ENCODE measurements around the gene NPIPB2.
"Not testable (repeated sequence)": the region's sequence is repeated elsewhere in the genome, so short reads cannot be mapped to it uniquely, and the experiment has no call there.

NPIPB2 gene

GRCh38 chr16:11941945-11942344, at the start of gene NPIPB2:
NPIPB2 (minus strand) TSS chr16:11942045; CDS start chr16:11942045, 0 bp downstream.
- DNase-seq (ENCODE audit: low read depth in 2 of 2), result not testable (repeated sequence)

GRCh38 chr16:11990702-11991390, 49.0 kb upstream of the NPIPB2 start:
- no peak for DNase-seq (ENCODE audit: low read depth in 2 of 2)

GRCh38 chr16:11988258-11988978, 46.6 kb upstream of the NPIPB2 start:
- no peak for DNase-seq (ENCODE audit: low read depth in 2 of 2)

GRCh38 chr16:11986521-11987057, 44.7 kb upstream of the NPIPB2 start:
- DNase-seq (ENCODE audit: low read depth in 2 of 2), result no peak

DNA sequence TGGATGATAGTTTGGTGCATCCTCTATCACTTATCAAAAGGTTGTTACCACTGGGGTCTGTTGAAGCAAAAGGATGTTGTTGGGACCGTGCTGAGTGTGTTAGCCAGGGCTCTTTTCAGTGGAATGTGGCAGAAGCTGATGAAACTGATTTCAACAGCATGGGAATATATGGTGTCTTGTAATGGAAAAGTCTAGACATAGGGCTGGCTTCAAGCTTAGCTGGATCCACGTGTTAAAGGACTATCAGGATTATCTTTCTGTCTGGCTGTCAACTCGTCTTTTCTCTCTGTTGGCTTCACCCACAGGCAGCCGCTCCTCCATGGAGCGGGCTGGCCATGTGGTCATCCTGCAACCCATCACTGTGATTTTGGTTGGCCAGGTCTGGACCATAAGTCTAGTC, 43.4 kb upstream of the NPIPB2 start:
- no peak for DNase-seq (ENCODE audit: low read depth in 2 of 2)

DNA sequence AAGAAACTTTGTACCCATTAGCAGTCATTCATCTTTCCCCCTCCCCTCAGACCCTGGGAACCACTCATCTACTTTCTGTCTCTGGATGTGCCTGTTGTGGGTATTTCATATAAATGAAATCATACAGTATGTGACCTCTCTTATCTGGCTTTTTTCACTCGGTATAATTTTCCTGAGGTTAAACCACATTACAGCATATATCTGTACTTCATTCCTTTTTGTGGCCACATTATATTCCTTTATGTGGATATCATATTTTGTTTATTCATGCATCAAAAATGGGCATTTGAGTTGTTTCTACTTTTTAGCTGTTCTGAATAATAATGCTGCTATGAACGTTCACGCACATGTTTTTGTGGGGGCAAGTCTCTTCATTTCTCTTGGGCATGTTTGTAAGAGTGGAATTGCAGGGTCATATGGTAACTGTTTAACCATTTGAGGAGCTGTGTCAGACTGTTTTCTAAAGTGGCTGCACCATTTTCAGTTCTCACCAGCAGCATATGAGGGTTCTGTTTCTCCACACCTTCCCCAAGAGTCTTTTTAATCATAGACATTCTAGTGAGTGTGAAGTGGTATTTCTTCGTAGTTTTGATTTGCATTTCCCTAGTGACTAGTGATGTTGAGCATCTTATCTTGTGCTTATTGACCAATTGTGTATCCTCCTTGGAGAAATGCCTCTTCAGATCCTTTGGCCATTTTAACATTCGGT, 38.4 kb upstream of the NPIPB2 start:
- no peak for DNase-seq (ENCODE audit: low read depth in 2 of 2)

DNA sequence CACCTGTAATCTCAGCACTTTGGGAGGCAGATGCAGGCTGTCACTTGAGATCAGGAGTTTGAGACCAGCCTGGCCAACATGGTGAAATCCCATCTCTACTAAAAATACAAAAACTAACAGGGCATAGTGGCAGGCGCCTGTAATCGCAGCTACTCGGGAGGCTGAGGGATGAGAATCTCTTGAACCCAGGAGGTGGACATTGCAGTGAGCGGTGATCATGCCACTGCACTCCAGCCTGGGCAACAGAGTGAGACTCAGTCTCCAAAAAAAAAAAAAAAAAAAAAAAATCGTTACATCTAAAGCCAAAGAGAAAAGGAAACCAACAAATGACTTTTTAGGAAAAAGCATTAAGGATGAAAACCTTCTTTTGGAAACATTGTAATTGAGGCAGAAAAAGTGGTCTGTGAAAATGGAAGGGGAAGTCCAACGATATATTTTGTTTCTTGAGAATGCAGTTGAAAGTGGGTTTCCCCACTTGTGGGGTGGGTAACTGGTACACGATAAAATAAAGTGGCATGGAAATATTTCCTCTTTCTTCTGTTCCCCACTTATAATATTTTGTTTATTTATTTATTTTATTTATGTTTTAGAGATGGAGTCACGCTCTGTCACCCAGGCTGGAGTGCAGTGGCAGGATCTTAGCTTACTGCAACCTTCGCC, 37.3 kb upstream of the NPIPB2 start:
- DNase-seq (ENCODE audit: low read depth in 2 of 2), result no peak

GRCh38 chr16:11978080-11978479, 36.2 kb upstream of the NPIPB2 start:
- no peak for DNase-seq (ENCODE audit: low read depth in 2 of 2)

- DNase-seq (ENCODE audit: low read depth in 2 of 2), result no peak
Observed at GRCh38 chr16:11977376-11978041, 35.7 kb upstream of the NPIPB2 start.

DNA sequence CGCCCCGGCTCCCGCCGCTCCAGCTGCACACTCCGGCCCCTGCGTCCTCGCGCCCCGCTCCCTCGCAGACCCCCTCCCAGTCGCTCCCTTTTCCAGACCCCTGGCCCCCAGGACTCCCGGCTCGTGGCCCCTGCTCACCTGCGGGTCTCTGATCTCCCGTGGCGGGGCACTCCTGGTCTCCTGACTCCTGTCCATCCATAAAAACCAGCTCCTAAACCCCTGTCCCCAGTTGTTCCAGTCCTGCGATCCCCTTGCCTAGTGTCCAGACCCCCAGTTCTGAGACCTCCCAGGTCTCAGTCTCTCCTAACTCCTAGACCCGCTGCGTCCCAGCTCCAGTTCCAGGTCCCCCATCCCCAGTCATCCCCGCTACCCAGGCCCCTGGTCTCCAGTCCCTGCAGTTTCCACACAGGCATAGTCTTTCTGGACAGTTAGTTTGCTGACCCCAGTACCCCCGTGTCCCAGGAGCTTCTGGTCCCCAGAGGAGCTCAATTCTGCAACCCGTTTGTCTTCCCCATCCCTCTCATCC, 35.1 kb upstream of the NPIPB2 start:
- DNase-seq (ENCODE audit: low read depth in 2 of 2), result no peak

- no peak for DNase-seq (ENCODE audit: low read depth in 2 of 2)
Observed at GRCh38 chr16:11973070-11973469, 31.2 kb upstream of the NPIPB2 start.

GRCh38 chr16:11972128-11972527, 30.3 kb upstream of the NPIPB2 start:
- no peak for DNase-seq (ENCODE audit: low read depth in 2 of 2)

DNA sequence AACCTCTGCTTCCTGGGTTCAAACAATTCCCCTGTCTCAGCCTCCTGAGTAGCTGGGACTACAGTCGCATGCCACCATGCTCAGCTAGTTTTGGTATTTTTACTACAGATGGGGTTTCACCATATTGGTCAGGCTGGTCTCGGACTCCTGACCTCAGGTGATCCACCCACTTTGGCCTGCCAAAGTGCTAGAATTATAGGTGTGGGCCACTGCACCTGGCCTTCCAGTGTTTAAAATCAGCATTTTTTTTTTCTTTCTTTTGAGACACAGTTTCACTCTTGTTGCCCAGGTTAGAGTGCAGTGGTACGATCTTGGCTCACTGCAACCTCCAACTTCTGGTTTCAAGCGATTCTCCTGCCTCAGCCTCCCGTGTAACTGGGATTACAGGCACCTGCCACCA, 28.4 kb upstream of the NPIPB2 start:
- DNase-seq (ENCODE audit: low read depth in 2 of 2), result not testable (repeated sequence)

DNA sequence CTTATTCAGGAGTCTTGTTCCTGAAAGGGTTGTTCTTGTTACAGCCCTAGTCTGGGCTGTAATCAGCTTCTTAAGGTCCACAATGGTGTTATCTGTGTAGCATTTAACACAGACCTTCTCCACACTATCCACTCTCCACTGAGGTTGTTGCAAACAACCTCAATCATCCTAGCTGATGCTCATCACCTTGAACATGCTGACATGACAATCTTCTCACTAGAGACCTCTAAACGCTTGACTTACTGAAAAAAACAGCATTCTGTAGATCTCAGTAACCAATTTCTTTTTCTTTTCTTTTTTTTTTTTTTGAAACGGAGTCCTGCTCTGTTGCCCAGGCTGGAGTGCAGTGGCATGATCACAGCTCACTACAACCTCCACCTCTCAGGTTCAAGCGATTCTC, 26.7 kb upstream of the NPIPB2 start:
- DNase-seq (ENCODE audit: low read depth in 2 of 2), result no peak

GRCh38 chr16:11967195-11967911, 25.5 kb upstream of the NPIPB2 start:
- DNase-seq (ENCODE audit: low read depth in 2 of 2), result no peak

- no peak for DNase-seq (ENCODE audit: low read depth in 2 of 2)
Observed at GRCh38 chr16:11966173-11966572, 24.3 kb upstream of the NPIPB2 start.

DNA sequence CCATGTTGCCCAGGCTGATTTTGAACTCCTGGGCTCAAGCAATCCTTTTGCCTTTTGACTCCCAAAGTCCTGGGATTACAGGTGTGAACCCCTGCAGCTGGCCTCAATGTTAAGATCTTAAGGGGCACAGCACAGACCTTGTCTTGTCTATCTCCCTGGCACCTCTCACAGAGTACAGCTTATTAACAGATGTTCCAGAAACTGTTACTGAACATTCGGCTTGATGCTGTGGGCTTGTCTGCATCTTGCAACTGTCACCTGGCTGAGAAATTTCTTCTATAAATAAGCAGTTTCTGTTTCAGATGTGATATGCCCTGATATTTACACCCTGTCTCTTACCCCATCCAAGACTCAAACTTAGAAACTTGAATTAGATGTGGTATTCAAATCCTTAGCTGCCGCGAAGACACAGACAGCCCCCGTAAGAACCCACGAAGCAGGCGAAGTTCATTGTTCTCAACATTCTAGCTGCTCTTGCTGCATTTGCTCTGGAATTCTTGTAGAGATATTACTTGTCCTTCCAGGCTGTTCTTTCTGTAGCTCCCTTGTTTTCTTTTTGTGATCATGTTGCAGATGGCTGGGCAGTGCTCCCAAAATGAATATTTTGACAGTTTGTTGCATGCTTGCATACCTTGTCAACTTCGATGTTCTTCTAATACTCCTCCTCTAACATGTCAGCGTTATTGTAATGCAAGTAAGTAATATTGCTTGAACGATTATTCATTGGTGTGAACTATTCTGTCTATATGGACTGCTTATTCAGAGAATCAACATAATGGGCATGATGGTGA, 23.1 kb upstream of the NPIPB2 start, which contains the start of gene TNFRSF17:
Gene TNFRSF17, plus strand, starts transcription at position 450 of the 791 bp plus-strand sequence. Its CDS starts 115 bp downstream, at position 565.
- no peak for DNase-seq (ENCODE audit: low read depth in 2 of 2)

DNA sequence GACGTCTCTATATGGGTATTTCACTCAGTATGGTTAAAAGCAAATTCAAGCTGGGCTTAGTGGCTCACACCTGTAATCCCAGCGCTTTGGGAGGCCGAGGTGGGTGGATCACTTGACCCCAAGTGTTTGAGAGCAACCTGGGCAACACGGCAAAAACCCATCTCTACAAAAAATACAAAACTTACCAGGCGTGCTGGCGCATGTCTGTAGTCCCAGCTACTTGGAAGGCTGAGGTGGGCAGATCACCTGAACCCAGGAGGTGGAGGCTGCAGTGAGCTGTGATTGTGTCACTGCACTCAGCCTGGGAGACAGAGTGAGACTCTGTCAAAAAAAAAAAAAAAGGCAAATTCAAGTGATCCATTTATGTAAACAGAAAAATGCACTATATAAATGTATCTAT, 21.9 kb upstream of the NPIPB2 start:
- DNase-seq (ENCODE audit: low read depth in 2 of 2), result no peak

- not testable (repeated sequence) for DNase-seq (ENCODE audit: low read depth in 2 of 2)
Observed at GRCh38 chr16:11962978-11963377, 21.1 kb upstream of the NPIPB2 start.
